GM12875 (cell line): ENCODE data around the gene SPATC1L.

Experiments used
- H3K4me3 ChIP-seq: one replicate; pipeline ENCODE4 v1.5.1; 2011; ENCODE audit warnings: low read depth, low read length, control low read depth
- CTCF ChIP-seq: IDR thresholded peaks from 2 replicates; pipeline ENCODE4 v1.5.1; 2011; ENCODE audit warnings: low read depth, mild to moderate bottlenecking, control low read depth, inconsistent platforms, low read length, moderate library complexity, borderline replicate concordance; ENCODE audit not compliant: insufficient read depth

The SPATC1L gene

GRCh38 chr21:46194374-46195334, 10.4 kb upstream of the SPATC1L start:
- no peak overlapping the region for H3K4me3 ChIP-seq
- no peak for TF ChIP-seq CTCF

GRCh38 chr21:46193829-46194373, 9.6 kb upstream of the SPATC1L start:
- no peak for TF ChIP-seq CTCF
- H3K4me3 ChIP-seq = no peak overlapping the region

GRCh38 chr21:46191686-46192575, 7.7 kb upstream of the SPATC1L start:
- TF ChIP-seq CTCF = no peak
- no peak overlapping the region for H3K4me3 ChIP-seq

GRCh38 chr21:46191257-46191685, 7.0 kb upstream of the SPATC1L start:
- no peak for TF ChIP-seq CTCF
- no peak overlapping the region for H3K4me3 ChIP-seq

DNA sequence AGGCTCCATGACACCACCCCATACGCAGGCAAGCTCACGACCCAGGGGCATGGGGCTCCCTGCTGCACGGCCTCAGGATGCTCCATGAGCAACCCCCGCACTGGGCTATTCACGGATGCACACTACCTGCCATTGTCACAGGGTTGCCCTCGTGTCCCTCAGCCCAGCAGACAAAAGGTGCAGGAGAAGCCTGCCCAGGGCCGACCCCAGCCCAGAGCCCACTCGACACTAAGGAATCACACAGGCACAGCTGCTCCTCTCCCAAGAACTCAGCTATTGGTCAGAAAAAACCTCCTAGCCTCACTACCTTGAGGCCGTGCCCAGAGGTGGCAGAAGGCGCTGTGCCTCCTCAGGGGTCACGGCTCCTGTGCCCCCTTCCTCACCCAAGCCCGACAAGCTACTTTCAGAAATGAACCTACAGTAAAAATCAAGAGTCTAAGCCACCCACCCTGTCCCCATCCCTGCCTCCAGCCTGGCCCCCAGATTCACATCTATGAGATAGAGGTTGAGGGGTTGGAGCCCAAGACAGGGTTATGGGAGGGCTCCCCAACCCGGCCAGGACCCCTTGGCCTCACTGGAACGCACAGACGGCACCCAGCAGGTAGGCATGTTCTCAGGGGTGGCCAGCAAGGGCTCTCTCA, 6.4 kb upstream of the SPATC1L start:
- TF ChIP-seq CTCF = no peak

GRCh38 chr21:46189959-46190490, 5.8 kb upstream of the SPATC1L start:
- no peak for TF ChIP-seq CTCF
- no peak overlapping the region for H3K4me3 ChIP-seq

More for the DNA sequence above, 6.4 kb upstream of the SPATC1L start:
- no peak overlapping the region for H3K4me3 ChIP-seq
